Sigmoid colon (tissue), 7 donors: ENCODE data around the gene FRYL. TPM values are rescaled to one million over a fixed set of nuclear protein-coding genes. Genes with fewer than 3 reads are reported as not detected.
"Not testable (repeated sequence)": the region's sequence is repeated elsewhere in the genome, so short reads cannot be mapped to it uniquely, and the experiment has no call there.

Experiments used
- DNase-seq: peaks from one replicate; pipeline ENCODE4 v3.0.0-alpha.2; 2019
- H3K27ac ChIP-seq, 4 donors: fragments of 200-600 bp; sonication (generic); one replicate each; pipeline ENCODE4 v1.5.1; 2016 to 2019; ENCODE audit warnings: mild to moderate bottlenecking in 1 of 4
- H3K27me3 ChIP-seq, 3 donors: fragments of 200-600 bp; sonication (generic); one replicate each; pipeline ENCODE4 v1.5.1; 2019; ENCODE audit warnings: mild to moderate bottlenecking in 1 of 3
- H3K36me3 ChIP-seq, 4 donors: fragments of 200-600 bp; sonication (generic); one replicate each; pipeline ENCODE4 v1.5.1; 2016 to 2019
- H3K4me1 ChIP-seq, 4 donors: fragments of 200-600 bp; sonication (generic); one replicate each; pipeline ENCODE4 v1.5.1; 2017 to 2019
- H3K4me3 ChIP-seq, 4 donors: fragments of 200-600 bp; sonication (generic); one replicate each; pipeline ENCODE4 v1.5.1; 2017 to 2019; ENCODE audit warnings: mild to moderate bottlenecking in 2 of 4, moderate library complexity in 1 of 4
- H3K9me3 ChIP-seq, 4 donors: fragments of 200-600 bp in 3 of 4; sonication (generic) in 3 of 4; one replicate each; pipeline versions ENCODE4 v1.5.1 to v1.6.1; 2013 to 2019
- CTCF ChIP-seq, 4 experiments: fragments of 450-650 bp in 3 of 4; fragments of 200-600 bp in 1 of 4; IDR thresholded peaks; one replicate each; pipeline ENCODE4 v1.5.1; 2016 to 2019; ENCODE audit warnings: antibody characterized with exemption in 4 of 4, mild to moderate bottlenecking in 3 of 4, moderate library complexity in 2 of 4
- EP300 ChIP-seq, 4 donors: sonication (generic); formaldehyde crosslinking; IDR thresholded peaks; one replicate each; pipeline ENCODE4 v1.6.1; 2017; ENCODE audit warnings: antibody characterized with exemption in 4 of 4
- POLR2A ChIP-seq, 2 donors: fragments of 450-650 bp; IDR thresholded peaks; one replicate each; pipeline ENCODE4 v1.6.1; 2016; ENCODE audit warnings: antibody characterized with exemption in 2 of 2, mild to moderate bottlenecking in 2 of 2, moderate library complexity in 2 of 2
- POLR2AphosphoS5 ChIP-seq, 4 donors: sonication (generic); formaldehyde crosslinking; IDR thresholded peaks; one replicate each; pipeline ENCODE4 v1.6.1; 2017; ENCODE audit warnings: antibody characterized with exemption in 4 of 4
- WGBS, 2 donors: extraction: QIAGEN DNeasy Blood & Tissue Kit; methylation state at CpG; one replicate each; pipeline ENCODE4 v1.1.7; 2013; 5-methylcytosine and 5-hydroxymethylcytosine counted together
- intact Hi-C: fragments of 100-400 bp; cut with DNase I; formaldehyde crosslinking; loops from one replicate; pipeline ENCODE4 v1.15.1; 2023
- polyA plus RNA-seq, 3 donors: library from polyadenylated mRNA; stranded (reverse); fragments of 200-250 nt; gene quantifications; one replicate each; pipeline ENCODE4 v1.2.3, GENCODE V29; 2013
- total RNA-seq, 4 donors: library from RNA; depleted of rRNA; stranded (reverse); fragments of >200 nt; gene quantifications; one replicate each; pipeline ENCODE4 v1.1.0, GENCODE V29; 2016
- donor health status: healthy with polysubstance abuse.
- donor health status: Bipolar disorder and iron deficiency.
- donor health status: healthy.

FRYL gene
- total and polyA plus RNA-seq, 7 donors = 41.4 to 72.4 (median 55.0) TPM

- DNase-seq = no peak
- Histone ChIP-seq H3K4me3 (no peak overlapping the region), H3K4me1 (peaks cover 0 to 33% (median 27%) of the 10 kb centered on the region in 4 donors), H3K9me3 (no peaks in the 10 kb centered on the region), H3K36me3 (no peaks in the 10 kb centered on the region), H3K27me3 (no peaks in the 10 kb centered on the region), H3K27ac (no peak overlapping the region)
- intact Hi-C loops = no loop called here
- TF ChIP-seq EP300 (IDR thresholded peaks at IDR 0.05) (no peak), CTCF (IDR thresholded peaks at IDR 0.05) (no peak), POLR2A (IDR thresholded peaks at IDR 0.05) (no peak), POLR2AphosphoS5 (IDR thresholded peaks at IDR 0.05) (no peak)
- WGBS, 2 donors = 49 to 70% methylated on average over 2 of the region's 2 CpGs
These were observed 139.4 kb downstream of the FRYL start for GRCh38 chr4:48640699-48641098.

GRCh38 chr4:48640225-48640624 lies 139.9 kb downstream of the FRYL start:
- peaks cover 0 to 33% (median 25%) of the 10 kb centered on the region in 4 donors for H3K4me1 ChIP-seq
- H3K9me3 ChIP-seq = no peaks in the 10 kb centered on the region
- DNase-seq = no peak
- no peak overlapping the region for H3K27ac ChIP-seq
- H3K27me3 ChIP-seq = no peaks in the 10 kb centered on the region
- intact Hi-C loops = no loop called here
- no peaks in the 10 kb centered on the region for H3K36me3 ChIP-seq
- no peak overlapping the region for H3K4me3 ChIP-seq
- TF ChIP-seq EP300 (IDR thresholded peaks at IDR 0.05) (no peak), POLR2A (IDR thresholded peaks at IDR 0.05) (no peak), POLR2AphosphoS5 (IDR thresholded peaks at IDR 0.05) (no peak), CTCF (IDR thresholded peaks at IDR 0.05) (no peak)

- 57 to 78% methylated on average over 3 of the region's 3 CpGs for WGBS, 2 donors
- Histone ChIP-seq H3K36me3 (no peaks in the 10 kb centered on the region), H3K27ac (no peak overlapping the region), H3K4me3 (no peak overlapping the region), H3K27me3 (no peaks in the 10 kb centered on the region), H3K4me1 (peaks cover 0 to 30% (median 24%) of the 10 kb centered on the region in 4 donors), H3K9me3 (no peaks in the 10 kb centered on the region)
- TF ChIP-seq CTCF (IDR thresholded peaks at IDR 0.05) = no peak
- DNase-seq = no peak
- intact Hi-C loops = no loop called here
These were observed 140.3 kb downstream of the FRYL start for GRCh38 chr4:48639807-48640206.

- peaks cover 0 to 29% (median 24%) of the 10 kb centered on the region in 4 donors for H3K4me1 ChIP-seq
- intact Hi-C loops = not testable (repeated sequence)
These were observed 141.5 kb downstream of the FRYL start for GRCh38 chr4:48638586-48638985.

GRCh38 chr4:48636911-48637310 lies 143.2 kb downstream of the FRYL start:
- TF ChIP-seq EP300 (IDR thresholded peaks at IDR 0.05) (no peak), CTCF (IDR thresholded peaks at IDR 0.05) (no peak), POLR2A (IDR thresholded peaks at IDR 0.05) (no peak), POLR2AphosphoS5 (IDR thresholded peaks at IDR 0.05) (no peak)
- intact Hi-C loops = no loop called here
- no peak for DNase-seq
- Histone ChIP-seq H3K36me3 (no peaks in the 10 kb centered on the region), H3K4me1 (peaks cover 0 to 15% (median 10%) of the 10 kb centered on the region in 4 donors), H3K27ac (no peak overlapping the region), H3K4me3 (no peak overlapping the region), H3K27me3 (no peaks in the 10 kb centered on the region), H3K9me3 (no peaks in the 10 kb centered on the region)
- WGBS, 2 donors = 25 to 57% methylated on average over 1 of the region's 1 CpG

More at GRCh38 chr4:48638586-48638985, 141.5 kb downstream of the FRYL start:
- H3K4me3 ChIP-seq, H3K9me3 ChIP-seq, DNase-seq, H3K27ac ChIP-seq, H3K36me3 ChIP-seq, H3K27me3 ChIP-seq: not testable (repeated sequence)
- 71 to 91% methylated on average over 5 of the region's 5 CpGs for WGBS, 2 donors
